ENCODE data around the gene FPR3.

GRCh38 chr19:51765086-51765485 is 29.9 kb upstream of the FPR3 start:
- TF ChIP-seq, protein P1, sequence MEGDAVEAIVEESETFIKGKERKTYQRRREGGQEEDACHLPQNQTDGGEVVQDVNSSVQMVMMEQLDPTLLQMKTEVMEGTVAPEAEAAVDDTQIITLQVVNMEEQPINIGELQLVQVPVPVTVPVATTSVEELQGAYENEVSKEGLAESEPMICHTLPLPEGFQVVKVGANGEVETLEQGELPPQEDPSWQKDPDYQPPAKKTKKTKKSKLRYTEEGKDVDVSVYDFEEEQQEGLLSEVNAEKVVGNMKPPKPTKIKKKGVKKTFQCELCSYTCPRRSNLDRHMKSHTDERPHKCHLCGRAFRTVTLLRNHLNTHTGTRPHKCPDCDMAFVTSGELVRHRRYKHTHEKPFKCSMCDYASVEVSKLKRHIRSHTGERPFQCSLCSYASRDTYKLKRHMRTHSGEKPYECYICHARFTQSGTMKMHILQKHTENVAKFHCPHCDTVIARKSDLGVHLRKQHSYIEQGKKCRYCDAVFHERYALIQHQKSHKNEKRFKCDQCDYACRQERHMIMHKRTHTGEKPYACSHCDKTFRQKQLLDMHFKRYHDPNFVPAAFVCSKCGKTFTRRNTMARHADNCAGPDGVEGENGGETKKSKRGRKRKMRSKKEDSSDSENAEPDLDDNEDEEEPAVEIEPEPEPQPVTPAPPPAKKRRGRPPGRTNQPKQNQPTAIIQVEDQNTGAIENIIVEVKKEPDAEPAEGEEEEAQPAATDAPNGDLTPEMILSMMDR (IDR thresholded peaks at IDR 0.05; ENCODE audit: insufficient read depth, low read length), result no peak
- TF ChIP-seq POLR2AphosphoS5 (IDR thresholded peaks at IDR 0.05; ENCODE audit: low read depth), result no peak
- TF ChIP-seq GABPA (IDR thresholded peaks at IDR 0.05; ENCODE audit: low read depth), result no peak
